Neuron (in vitro differentiated cells): ENCODE results near the gene TRAFD1.
"Not testable (repeated sequence)": the region's sequence is repeated elsewhere in the genome, so short reads cannot be mapped to it uniquely, and the experiment has no call there.

ENCODE experiments used
- H2AFZ ChIP-seq: one replicate; pipeline ENCODE4 v1.6.1; 2013; ENCODE audit warnings: low read depth, mild to moderate bottlenecking, inconsistent platforms, low read length, moderate library complexity
- H3K27me3 ChIP-seq: one replicate; pipeline ENCODE4 v1.6.1; 2013; ENCODE audit warnings: low read length; ENCODE audit not compliant: insufficient read depth
- H3K36me3 ChIP-seq: one replicate; pipeline ENCODE4 v1.6.1; 2013; ENCODE audit warnings: low read length; ENCODE audit not compliant: insufficient read depth
- H3K4me1 ChIP-seq: one replicate; pipeline ENCODE4 v1.6.1; 2013; ENCODE audit warnings: low read length; ENCODE audit not compliant: insufficient read depth
- H3K4me3 ChIP-seq: 2 replicates; pipeline ENCODE4 v1.5.1; 2013; ENCODE audit warnings: mild to moderate bottlenecking, low read length, moderate library complexity
- H3K9me3 ChIP-seq: one replicate; pipeline ENCODE4 v1.6.1; 2013; ENCODE audit warnings: low read length

Gene TRAFD1, protein sequence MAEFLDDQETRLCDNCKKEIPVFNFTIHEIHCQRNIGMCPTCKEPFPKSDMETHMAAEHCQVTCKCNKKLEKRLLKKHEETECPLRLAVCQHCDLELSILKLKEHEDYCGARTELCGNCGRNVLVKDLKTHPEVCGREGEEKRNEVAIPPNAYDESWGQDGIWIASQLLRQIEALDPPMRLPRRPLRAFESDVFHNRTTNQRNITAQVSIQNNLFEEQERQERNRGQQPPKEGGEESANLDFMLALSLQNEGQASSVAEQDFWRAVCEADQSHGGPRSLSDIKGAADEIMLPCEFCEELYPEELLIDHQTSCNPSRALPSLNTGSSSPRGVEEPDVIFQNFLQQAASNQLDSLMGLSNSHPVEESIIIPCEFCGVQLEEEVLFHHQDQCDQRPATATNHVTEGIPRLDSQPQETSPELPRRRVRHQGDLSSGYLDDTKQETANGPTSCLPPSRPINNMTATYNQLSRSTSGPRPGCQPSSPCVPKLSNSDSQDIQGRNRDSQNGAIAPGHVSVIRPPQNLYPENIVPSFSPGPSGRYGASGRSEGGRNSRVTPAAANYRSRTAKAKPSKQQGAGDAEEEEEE

DNA sequence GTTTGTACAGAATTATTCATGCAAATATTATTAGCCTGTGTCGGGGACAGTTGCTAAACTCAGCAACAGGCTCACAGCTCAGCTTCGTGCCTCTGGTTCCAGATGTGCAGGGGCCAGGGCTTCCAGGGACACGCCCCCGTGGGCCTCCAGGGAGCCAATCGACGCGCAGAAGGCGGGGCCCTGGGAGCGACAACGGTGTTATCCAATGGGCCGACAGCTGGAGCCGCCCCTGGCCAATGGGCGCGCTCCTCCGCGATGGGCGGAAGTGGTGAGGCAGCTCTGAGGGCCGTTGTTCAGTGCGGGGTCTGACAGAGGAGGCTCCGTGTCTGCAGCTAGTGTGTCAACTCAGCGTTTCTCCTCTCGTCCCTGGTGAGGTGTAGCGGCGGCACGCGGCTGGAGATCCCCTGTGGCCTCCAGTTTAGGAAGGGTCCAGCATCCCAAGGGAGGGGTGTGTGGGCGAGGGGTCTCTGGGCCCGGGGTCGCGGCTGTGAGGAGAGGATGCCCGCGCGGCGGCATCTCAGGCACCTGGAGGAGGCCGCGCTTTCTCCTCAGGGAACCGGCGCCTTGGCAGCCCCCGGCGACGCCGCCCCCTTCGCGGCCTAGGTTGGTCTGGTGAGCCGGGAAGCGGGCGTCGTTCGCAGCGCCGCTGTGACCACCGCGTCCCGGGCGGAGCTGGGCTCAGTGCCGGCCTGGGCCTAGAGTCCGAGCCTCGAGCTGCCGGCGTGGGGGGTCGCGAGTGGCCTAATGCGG lies at the start of gene TRAFD1:
Gene TRAFD1, plus strand, starts transcription at position 311 of the 750 bp plus-strand sequence. CDS start 4,963 bp downstream, outside the sequence.
- peaks cover 6% of the 10 kb centered on the region for H3K36me3 ChIP-seq
- H3K4me3 ChIP-seq = peak within 1 kb of the TSS; percentile 83
- H3K4me1 ChIP-seq = peaks cover 7% of the 10 kb centered on the region
- peak within 1 kb of the TSS; percentile 49 for H2AFZ ChIP-seq
- H3K27me3 ChIP-seq = no peaks in the 10 kb centered on the region
- no peaks in the 10 kb centered on the region for H3K9me3 ChIP-seq

DNA sequence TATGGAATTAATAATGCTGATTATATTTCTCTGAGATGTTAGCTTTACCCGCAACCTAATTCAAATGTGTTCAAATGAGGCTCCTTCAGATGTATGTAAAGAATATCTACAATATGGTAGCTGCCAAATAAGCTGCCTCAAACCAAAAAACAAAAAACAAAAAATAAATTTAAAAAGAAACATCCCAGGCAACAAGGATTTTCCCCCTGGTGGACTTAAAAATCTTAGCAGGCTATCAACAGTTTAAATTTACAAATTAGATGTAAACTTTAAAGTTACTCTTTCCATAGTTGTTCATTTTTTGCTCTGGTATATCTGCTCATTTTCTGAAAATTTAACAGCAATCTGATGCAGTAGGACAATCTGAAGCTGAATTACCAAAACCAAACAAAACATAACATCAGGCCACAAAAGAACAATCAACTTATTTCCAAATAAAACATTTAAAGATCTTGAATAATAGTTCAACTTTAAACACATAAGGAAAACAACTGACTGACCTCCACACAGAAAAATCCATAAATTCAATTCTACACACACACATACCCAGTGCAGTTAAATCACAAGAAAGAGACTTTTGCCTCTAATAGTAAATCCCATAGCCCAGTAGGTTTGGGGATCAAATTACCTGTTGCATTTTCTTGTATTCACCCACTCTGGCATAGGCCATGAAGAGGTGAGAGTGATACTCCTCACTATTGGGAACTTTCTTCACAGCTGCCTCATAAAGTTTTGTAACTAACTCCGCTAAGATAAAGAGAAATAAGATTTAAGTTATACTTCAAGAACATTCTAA lies 38.1 kb upstream of the TRAFD1 start:
- no peaks in the 10 kb centered on the region for H3K27me3 ChIP-seq
- peaks cover 71% of the 10 kb centered on the region for H3K36me3 ChIP-seq
- no peak overlapping the region for H3K4me3 ChIP-seq

DNA sequence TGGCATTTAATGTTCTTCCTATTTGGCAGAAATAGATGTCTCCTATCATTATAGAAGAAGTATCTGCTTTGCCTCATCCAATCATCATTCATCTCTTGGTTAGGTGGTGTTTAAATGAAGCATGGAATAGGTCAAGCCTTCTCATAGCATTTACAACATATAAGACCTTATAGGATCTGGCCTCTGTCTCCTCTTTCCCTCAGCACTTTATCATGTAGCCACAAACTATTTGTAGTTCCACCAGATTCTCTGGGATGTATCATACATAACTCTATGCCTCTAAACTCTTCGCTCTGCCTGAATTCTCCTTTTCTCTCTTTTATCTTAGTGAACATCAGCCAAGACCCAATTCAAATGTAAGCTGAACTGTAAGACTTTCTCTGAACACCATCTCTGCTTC lies 37.5 kb upstream of the TRAFD1 start:
- Histone ChIP-seq H3K4me3 (no peak overlapping the region), H3K27me3 (no peaks in the 10 kb centered on the region), H3K9me3 (no peaks in the 10 kb centered on the region), H3K4me1 (no peaks in the 10 kb centered on the region), H2AFZ (no peak overlapping the region), H3K36me3 (peaks cover 71% of the 10 kb centered on the region)

More for the DNA sequence above, 38.1 kb upstream of the TRAFD1 start:
- no peaks in the 10 kb centered on the region for H3K9me3 ChIP-seq
- H2AFZ ChIP-seq = no peak overlapping the region
- no peaks in the 10 kb centered on the region for H3K4me1 ChIP-seq

DNA sequence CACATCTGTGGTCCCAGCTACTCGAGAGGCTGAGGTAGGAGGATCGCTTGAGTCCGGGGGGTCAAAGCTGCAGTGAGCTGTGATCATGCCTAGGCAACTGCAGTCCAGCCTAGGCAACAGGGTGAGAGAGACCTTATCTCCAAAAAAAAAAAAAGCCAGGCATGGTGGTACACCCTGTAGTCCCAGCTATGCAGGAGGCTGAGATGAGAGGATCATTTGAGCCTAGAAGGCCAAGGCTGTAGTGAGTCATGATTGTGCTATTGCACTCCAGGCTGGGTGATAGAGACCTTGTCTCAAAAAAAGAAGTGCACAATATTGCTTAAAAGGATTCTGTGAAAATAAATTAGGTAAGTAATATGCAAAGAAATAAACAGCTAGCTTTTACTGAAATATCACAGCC lies 33.8 kb upstream of the TRAFD1 start:
- no peaks in the 10 kb centered on the region for H3K4me1 ChIP-seq
- peaks cover 59% of the 10 kb centered on the region for H3K36me3 ChIP-seq
- no peaks in the 10 kb centered on the region for H3K9me3 ChIP-seq
- H2AFZ ChIP-seq = no peak overlapping the region
- H3K4me3 ChIP-seq = no peak overlapping the region
- H3K27me3 ChIP-seq = no peaks in the 10 kb centered on the region

DNA sequence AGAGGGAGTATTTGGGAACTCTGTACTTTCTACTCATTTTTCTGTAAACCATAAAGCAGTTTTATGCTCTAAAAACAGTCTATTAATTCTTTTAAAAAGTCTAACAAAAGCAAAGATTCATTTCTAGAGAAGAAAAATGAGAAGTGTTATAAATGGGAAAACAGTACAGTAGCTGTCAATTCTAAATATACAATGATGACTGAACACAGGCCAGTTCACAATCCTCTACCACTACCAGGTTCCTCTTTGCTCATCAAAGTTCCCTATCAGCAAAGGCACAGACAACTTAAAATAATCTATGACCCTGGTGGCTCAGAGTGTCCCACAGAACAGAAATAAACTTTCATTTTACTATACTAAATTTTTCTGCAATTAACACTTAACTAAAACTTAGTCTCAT lies 29.3 kb upstream of the TRAFD1 start:
- H3K36me3 ChIP-seq = peaks cover 56% of the 10 kb centered on the region

DNA sequence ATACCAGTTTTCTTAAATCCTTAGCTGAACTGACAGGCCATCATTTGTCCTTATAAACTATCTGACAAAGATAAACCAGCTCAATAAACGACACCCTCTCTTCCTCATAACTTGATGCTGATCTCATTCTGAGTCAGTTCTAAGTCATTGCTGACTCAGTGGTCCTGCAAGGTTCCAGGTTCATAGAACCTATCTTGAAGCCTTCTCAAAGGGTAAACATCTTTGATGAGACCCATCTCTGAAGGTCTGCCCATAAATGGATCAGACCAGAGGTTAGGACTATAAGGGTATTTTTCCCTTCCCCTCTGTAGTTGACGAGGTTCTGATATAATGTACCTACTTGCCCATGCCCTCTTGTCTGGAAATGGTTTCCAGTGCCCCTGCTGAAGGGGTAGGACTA lies 28.7 kb upstream of the TRAFD1 start:
- no peaks in the 10 kb centered on the region for H3K4me1 ChIP-seq
- no peaks in the 10 kb centered on the region for H3K27me3 ChIP-seq
- H3K4me3 ChIP-seq = no peak overlapping the region
- peaks cover 57% of the 10 kb centered on the region for H3K36me3 ChIP-seq
- H3K9me3 ChIP-seq = no peaks in the 10 kb centered on the region
- H2AFZ ChIP-seq = no peak overlapping the region

More for the DNA sequence above, 29.3 kb upstream of the TRAFD1 start:
- Histone ChIP-seq H3K4me1 (no peaks in the 10 kb centered on the region), H3K9me3 (no peaks in the 10 kb centered on the region), H3K4me3 (no peak overlapping the region), H2AFZ (no peak overlapping the region), H3K27me3 (no peaks in the 10 kb centered on the region)

DNA sequence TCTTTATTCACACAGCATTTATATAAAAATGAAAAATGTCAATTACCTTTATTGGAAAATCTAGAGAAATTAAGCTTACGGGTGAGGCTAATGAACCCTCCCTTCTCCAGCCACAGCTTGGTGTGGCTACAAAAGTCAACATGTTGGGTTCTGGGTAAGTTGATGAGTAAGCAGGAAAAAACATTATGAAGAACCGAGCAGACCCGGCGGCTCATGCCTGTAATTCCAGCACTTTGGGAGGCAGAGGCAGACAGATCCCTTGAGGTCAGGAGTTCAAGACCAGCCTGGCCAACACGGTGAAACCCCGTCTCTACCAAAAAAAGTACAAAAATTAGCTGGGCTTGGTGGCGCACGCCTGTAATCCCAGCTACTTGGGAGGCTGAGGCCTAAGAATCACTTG lies 27.7 kb upstream of the TRAFD1 start:
- no peaks in the 10 kb centered on the region for H3K27me3 ChIP-seq
- no peaks in the 10 kb centered on the region for H3K9me3 ChIP-seq
- H3K36me3 ChIP-seq = peaks cover 56% of the 10 kb centered on the region
- H2AFZ ChIP-seq = no peak overlapping the region
- H3K4me3 ChIP-seq = no peak overlapping the region
- H3K4me1 ChIP-seq = no peaks in the 10 kb centered on the region

DNA sequence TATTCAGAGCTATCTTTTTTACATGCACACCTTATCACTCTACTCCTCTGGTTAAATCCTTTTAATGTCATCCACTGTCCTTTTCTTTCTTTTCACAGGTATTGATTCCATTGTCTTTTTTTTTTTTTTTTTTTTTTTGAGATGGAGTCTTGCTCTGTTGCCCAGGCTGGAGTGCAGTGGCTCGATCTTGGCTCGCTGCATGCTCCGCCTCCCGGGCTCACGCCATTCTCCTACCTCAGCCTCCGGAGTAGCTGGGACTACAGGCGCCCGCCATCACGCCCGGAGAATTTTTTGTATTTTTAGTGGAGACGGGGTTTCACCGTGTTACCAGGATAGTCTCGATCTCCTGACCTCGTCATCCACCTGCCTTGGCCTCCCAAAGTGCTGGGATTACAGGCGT lies 24.9 kb upstream of the TRAFD1 start:
- H3K36me3 ChIP-seq = peaks cover 54% of the 10 kb centered on the region
- H3K4me1 ChIP-seq, H3K27me3 ChIP-seq: not testable (repeated sequence)

DNA sequence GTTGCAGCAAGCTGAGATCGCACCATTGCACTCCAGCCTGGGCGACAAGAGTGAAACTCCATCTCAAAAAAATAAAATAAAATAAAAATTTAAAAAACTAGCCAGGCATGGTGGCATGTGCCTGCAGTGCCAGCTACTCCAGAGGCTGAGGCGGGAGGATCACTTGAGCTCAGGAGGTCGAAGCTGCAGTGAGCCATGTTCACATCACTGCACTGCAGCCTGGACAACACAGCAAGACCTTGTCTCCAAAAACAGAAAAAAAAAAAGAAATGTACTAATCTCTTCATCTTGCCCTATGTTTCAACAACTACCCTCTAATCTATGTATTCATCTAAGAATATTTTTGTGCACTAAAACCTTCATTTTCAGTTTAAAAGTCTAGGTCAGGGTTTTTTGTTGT lies 23.2 kb upstream of the TRAFD1 start:
- no peaks in the 10 kb centered on the region for H3K27me3 ChIP-seq
- no peak overlapping the region for H3K4me3 ChIP-seq
- H3K36me3 ChIP-seq = peaks cover 52% of the 10 kb centered on the region
- H3K4me1 ChIP-seq = peaks cover 8% of the 10 kb centered on the region
- no peak overlapping the region for H2AFZ ChIP-seq
- H3K9me3 ChIP-seq = no peaks in the 10 kb centered on the region

More for the DNA sequence above, 24.9 kb upstream of the TRAFD1 start:
- not testable (repeated sequence) for H2AFZ ChIP-seq, H3K4me3 ChIP-seq, H3K9me3 ChIP-seq

DNA sequence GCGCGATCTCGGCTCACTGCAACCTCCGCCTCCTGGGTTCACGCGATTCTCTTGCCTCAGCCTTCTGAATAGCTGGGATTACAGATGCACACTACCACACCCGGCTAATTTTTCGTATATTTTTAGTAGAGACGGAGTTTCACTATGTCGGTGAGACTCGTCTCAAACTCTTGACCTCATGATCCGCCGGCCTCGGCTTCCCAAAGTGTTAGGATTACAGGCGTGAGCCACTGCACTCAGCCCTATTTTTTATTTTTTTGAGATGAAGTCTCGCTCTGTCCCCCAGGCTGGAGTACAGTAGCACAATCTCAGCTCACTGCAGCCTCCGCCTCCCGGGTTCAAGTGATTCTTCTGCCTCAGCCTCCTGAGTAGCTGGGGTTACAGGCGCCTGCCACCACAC lies 22.6 kb upstream of the TRAFD1 start:
- H3K4me3 ChIP-seq, H2AFZ ChIP-seq: not testable (repeated sequence)
- peaks cover 48% of the 10 kb centered on the region for H3K36me3 ChIP-seq

DNA sequence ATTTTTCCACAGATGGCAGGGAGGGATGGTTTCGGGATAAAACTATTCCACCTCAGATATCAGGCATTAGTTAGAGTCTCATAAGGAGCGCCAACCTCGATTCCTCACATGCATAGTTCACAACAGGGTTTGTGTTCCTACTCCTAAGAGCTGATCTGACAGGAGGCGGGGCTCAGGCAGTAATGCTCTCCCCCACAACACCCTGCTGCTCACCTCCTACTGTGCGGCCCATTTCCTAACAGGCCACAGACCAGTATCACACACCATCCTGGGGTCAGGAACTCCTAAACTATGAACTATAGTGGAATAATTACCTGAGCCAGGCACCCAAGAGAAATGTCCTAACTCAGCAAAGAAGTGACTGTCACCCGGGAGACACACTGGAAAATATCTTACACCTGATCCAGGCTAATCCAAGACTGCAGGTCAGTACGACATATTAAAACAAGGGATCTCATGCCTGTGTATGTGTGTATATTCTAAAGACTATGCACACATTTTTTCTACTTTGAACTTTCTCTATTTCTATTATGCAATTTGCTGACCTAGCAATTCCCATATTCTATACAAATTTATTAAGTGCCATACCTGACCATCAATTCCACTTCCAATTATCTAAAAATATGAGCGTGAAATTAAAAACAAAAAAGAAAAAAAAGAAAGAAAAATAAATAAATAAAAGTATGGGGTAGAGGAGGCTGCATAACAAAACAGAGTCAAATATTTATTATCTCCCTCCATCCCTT lies 21.4 kb upstream of the TRAFD1 start:
- no peaks in the 10 kb centered on the region for H3K27me3 ChIP-seq
- H3K4me1 ChIP-seq = peaks cover 14% of the 10 kb centered on the region
- no peak overlapping the region for H2AFZ ChIP-seq
- peaks cover 38% of the 10 kb centered on the region for H3K36me3 ChIP-seq
- H3K9me3 ChIP-seq = no peaks in the 10 kb centered on the region
- no peak overlapping the region for H3K4me3 ChIP-seq

More for the DNA sequence above, 22.6 kb upstream of the TRAFD1 start:
- not testable (repeated sequence) for H3K9me3 ChIP-seq, H3K27me3 ChIP-seq
- peaks cover 14% of the 10 kb centered on the region for H3K4me1 ChIP-seq

DNA sequence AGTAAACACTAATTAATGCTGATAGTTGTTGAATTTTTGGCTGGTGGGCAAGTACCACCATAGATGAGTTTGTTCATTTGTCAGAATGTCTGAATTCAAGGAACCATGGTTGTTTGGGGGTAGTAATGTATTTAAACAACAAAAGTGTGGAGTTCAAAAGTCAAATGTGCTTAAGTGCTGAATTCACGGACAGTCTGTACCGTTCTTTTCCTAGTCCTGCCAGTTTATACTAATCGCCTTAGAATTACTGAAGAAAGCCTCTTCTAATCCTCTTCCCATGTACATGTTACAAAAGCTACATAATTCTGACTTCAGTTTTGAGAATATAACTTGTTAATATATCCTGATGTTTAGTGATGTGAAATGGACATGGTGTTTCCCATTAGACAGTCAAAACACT lies 19.5 kb upstream of the TRAFD1 start:
- Histone ChIP-seq H3K36me3 (peaks cover 29% of the 10 kb centered on the region), H2AFZ (no peak overlapping the region), H3K4me1 (peaks cover 17% of the 10 kb centered on the region), H3K4me3 (no peak overlapping the region), H3K9me3 (no peaks in the 10 kb centered on the region), H3K27me3 (no peaks in the 10 kb centered on the region)
